H9 (cell line): ENCODE measurements around the gene ZNF235. TPM values are rescaled to one million over a fixed set of nuclear protein-coding genes. Genes with fewer than 3 reads are reported as not detected.

Experiments used
- DNase-seq: peaks from one replicate; pipeline ENCODE4 v3.0.0-alpha.2; 2017
- H2AFZ ChIP-seq: one replicate; pipeline ENCODE4 v1.6.1; 2013; ENCODE audit warnings: mild to moderate bottlenecking, low read length, control low read depth, moderate library complexity
- H2AK5ac ChIP-seq: 2 replicates; pipeline ENCODE4 v1.6.1; 2013; ENCODE audit warnings: low read length, control low read depth, mixed read lengths; ENCODE audit not compliant: insufficient read length
- H2BK120ac ChIP-seq: one replicate; pipeline ENCODE4 v1.6.1; 2013; ENCODE audit warnings: low read depth, mild to moderate bottlenecking, low read length, control low read depth, inconsistent platforms; ENCODE audit not compliant: poor library complexity, severe bottlenecking
- H2BK12ac ChIP-seq: 2 replicates; pipeline ENCODE4 v1.6.1; 2013; ENCODE audit warnings: low read length, control low read depth, mixed read lengths, low read depth; ENCODE audit not compliant: insufficient read length
- H2BK15ac ChIP-seq: 2 replicates; pipeline ENCODE4 v1.6.1; 2013; ENCODE audit warnings: low read depth, low read length, control low read depth
- H2BK20ac ChIP-seq: one replicate; pipeline ENCODE4 v1.6.1; 2013; ENCODE audit warnings: low read depth, mild to moderate bottlenecking, low read length, control low read depth, inconsistent platforms; ENCODE audit not compliant: poor library complexity, severe bottlenecking
- H2BK5ac ChIP-seq: 2 replicates; pipeline ENCODE4 v1.6.1; 2013; ENCODE audit warnings: low read length, control low read depth, mixed read lengths; ENCODE audit not compliant: insufficient read length
- H3K14ac ChIP-seq: 2 replicates; pipeline ENCODE4 v1.6.1; 2013; ENCODE audit warnings: low read length, control low read depth; ENCODE audit not compliant: insufficient read depth
- H3K18ac ChIP-seq: 2 replicates; pipeline ENCODE4 v1.6.1; 2013; ENCODE audit warnings: low read depth, mild to moderate bottlenecking, mixed read lengths, low read length, control low read depth; ENCODE audit not compliant: insufficient read length
- H3K23ac ChIP-seq: 2 replicates; pipeline ENCODE4 v1.6.1; 2013; ENCODE audit warnings: low read length, control low read depth, mixed read lengths, low read depth; ENCODE audit not compliant: insufficient read length
- H3K23me2 ChIP-seq: 2 replicates; pipeline ENCODE4 v1.6.1; 2013; ENCODE audit warnings: low read depth, mild to moderate bottlenecking, mixed read lengths, low read length, control low read depth; ENCODE audit not compliant: insufficient read length, poor library complexity, severe bottlenecking
- H3K27ac ChIP-seq: 2 replicates; pipeline ENCODE4 v1.5.1; 2013; ENCODE audit warnings: low read length, control low read depth, mixed read lengths, low read depth; ENCODE audit not compliant: insufficient read length
- H3K27me3 ChIP-seq: 2 replicates; pipeline ENCODE4 v1.6.1; 2013; ENCODE audit warnings: low read length, control low read depth, inconsistent platforms; ENCODE audit not compliant: insufficient read depth
- H3K4ac ChIP-seq: 2 replicates; pipeline ENCODE4 v1.6.1; 2013; ENCODE audit warnings: low read depth, mild to moderate bottlenecking, control low read depth, inconsistent platforms, low read length, moderate library complexity
- H3K4me1 ChIP-seq: 2 replicates; pipeline ENCODE4 v1.6.1; 2013; ENCODE audit warnings: low read length, control low read depth, inconsistent platforms; ENCODE audit not compliant: insufficient read depth
- H3K4me2 ChIP-seq: 2 replicates; pipeline ENCODE4 v1.6.1; 2013; ENCODE audit warnings: low read length, control low read depth, mixed read lengths; ENCODE audit not compliant: insufficient read length, insufficient read depth
- H3K56ac ChIP-seq: 2 replicates; pipeline ENCODE4 v1.6.1; 2013; ENCODE audit warnings: low read depth, mild to moderate bottlenecking, mixed read lengths, low read length, control low read depth; ENCODE audit not compliant: insufficient read length
- H3K79me1 ChIP-seq: 2 replicates; pipeline ENCODE4 v1.6.1; 2013; ENCODE audit warnings: low read depth, mild to moderate bottlenecking, moderate library complexity, low read length, control low read depth, inconsistent platforms; ENCODE audit not compliant: insufficient read depth, poor library complexity, severe bottlenecking
- H3K79me2 ChIP-seq: 2 replicates; pipeline ENCODE4 v1.6.1; 2013; ENCODE audit warnings: low read length, control low read depth, inconsistent platforms; ENCODE audit not compliant: insufficient read depth
- H3K9ac ChIP-seq: 2 replicates; pipeline ENCODE4 v1.6.1; 2013; ENCODE audit warnings: low read length, control low read depth, mixed read lengths; ENCODE audit not compliant: insufficient read length; ENCODE audit errors: extremely low read depth
- H3K9me3 ChIP-seq: one replicate; pipeline ENCODE4 v1.6.1; 2013; ENCODE audit warnings: low read depth, low read length, inconsistent platforms; ENCODE audit not compliant: control insufficient read depth
- H3T11ph ChIP-seq: one replicate; pipeline ENCODE4 v1.6.1; 2013; ENCODE audit warnings: mild to moderate bottlenecking, low read length, control low read depth, inconsistent platforms
- H4K20me1 ChIP-seq: one replicate; pipeline ENCODE4 v1.6.1; 2013; ENCODE audit not compliant: control insufficient read depth, insufficient read length, insufficient read depth
- H4K5ac ChIP-seq: 2 replicates; pipeline ENCODE4 v1.6.1; 2013; ENCODE audit warnings: low read depth, mild to moderate bottlenecking, mixed read lengths, low read length, control low read depth; ENCODE audit not compliant: insufficient read length
- H4K8ac ChIP-seq: replicated peaks from 2 replicates; pipeline ENCODE4 v1.6.1; 2013; ENCODE audit warnings: low read length, control low read depth, mixed read lengths, low read depth; ENCODE audit not compliant: insufficient read length
- H4K91ac ChIP-seq: 2 replicates; pipeline ENCODE4 v1.6.1; 2013; ENCODE audit warnings: low read depth, mild to moderate bottlenecking, moderate library complexity, mixed read lengths, low read length, control low read depth; ENCODE audit not compliant: insufficient read length
- H3K27ac Mint-ChIP-seq, 3 experiments: 2 replicates in 2 of 3; 3 replicates in 1 of 3; pipeline ENCODE4 v1.8.0; 2020 to 2021; ENCODE audit warnings: mixed read lengths in 3 of 3, mild to moderate bottlenecking in 1 of 3, moderate library complexity in 1 of 3
- H3K27me3 Mint-ChIP-seq: 2 replicates; pipeline ENCODE4 v1.8.0; 2021; ENCODE audit warnings: low read depth, mild to moderate bottlenecking, moderate library complexity, mixed read lengths
- H3K36me3 Mint-ChIP-seq, 3 experiments: 2 replicates in 2 of 3; 3 replicates in 1 of 3; pipeline ENCODE4 v1.8.0; 2020 to 2021; ENCODE audit warnings: low read depth in 3 of 3, mixed read lengths in 3 of 3; ENCODE audit not compliant: insufficient read depth in 1 of 3
- H3K4me1 Mint-ChIP-seq, 2 experiments: 2 replicates each; pipeline ENCODE4 v1.8.0; 2020; ENCODE audit warnings: mixed read lengths in 2 of 2
- H3K4me3 Mint-ChIP-seq, 2 experiments: 2 replicates in 1 of 2; 3 replicates in 1 of 2; pipeline ENCODE4 v1.8.0; 2020 to 2021; ENCODE audit warnings: mild to moderate bottlenecking in 2 of 2, mixed read lengths in 2 of 2, moderate library complexity in 1 of 2
- H3K9me3 Mint-ChIP-seq, 2 experiments: 2 replicates in 1 of 2; 3 replicates in 1 of 2; pipeline ENCODE4 v1.8.0; 2020; ENCODE audit warnings: mild to moderate bottlenecking in 2 of 2, mixed read lengths in 2 of 2, moderate library complexity in 1 of 2
- CTCF ChIP-seq: fragments of 200-600 bp; sonication (generic); conservative IDR thresholded peaks from 3 replicates; pipeline ENCODE4 v1.8.0; 2021; ENCODE audit warnings: antibody characterized with exemption, mild to moderate bottlenecking
- WGBS: extraction: QIAGEN DNeasy Blood & Tissue Kit; methylation state at CpG from one replicate; pipeline ENCODE4 v1.1.7; 2013; ENCODE audit warnings: missing lambda C conversion rate, low lambda C conversion rate, mixed read lengths; ENCODE audit not compliant: insufficient read length; ENCODE audit errors: extremely low coverage; 5-methylcytosine and 5-hydroxymethylcytosine counted together
- total RNA-seq: library from RNA; stranded (reverse); gene quantifications from 2 replicates; pipeline ENCODE4 v1.2.1, GENCODE V29; 2021

Gene ZNF235
- total RNA-seq, 1 experiment from 2014 or later = 6.6 TPM

- H2BK5ac ChIP-seq = no peak overlapping the region
- peak overlapping the region; percentile 92 for H3K4me2 ChIP-seq
- DNase-seq = no peak
- H3T11ph ChIP-seq = no peak overlapping the region
- no peaks in the 10 kb centered on the region; the same call in 1 of the 2 replicates for H3K79me2 ChIP-seq
- H3K23me2 ChIP-seq = peaks cover 8% of the 10 kb centered on the region
- H2BK12ac ChIP-seq = no peak overlapping the region
- no peak overlapping the region for H3K4ac ChIP-seq
- H3K14ac ChIP-seq = no peak overlapping the region
- H3K27ac Mint-ChIP-seq = 0 out of 7 replicates have a peak overlapping the region, but pooled peaks of 1 of the 3 experiments have one; percentile 86
- H3K9ac ChIP-seq = peak overlapping the region; percentile 36
- no peak overlapping the region for H3K18ac ChIP-seq
- H2AFZ ChIP-seq = no peak overlapping the region
- H4K5ac ChIP-seq = no peak overlapping the region
- H2BK20ac ChIP-seq = no peak overlapping the region
- no peaks in the 10 kb centered on the region for H3K27me3 ChIP-seq
- peaks cover 0 to 4% (median 3%) of the 10 kb centered on the region in 3 experiments; a peak in 6 of 7 replicates for H3K36me3 Mint-ChIP-seq
- no peaks in the 10 kb centered on the region for H3K27me3 Mint-ChIP-seq
- 100% methylated on average over 2 of the region's 6 CpGs for WGBS
- H3K4me1 ChIP-seq = no peaks in the 10 kb centered on the region
- no peaks in the 10 kb centered on the region for H3K79me1 ChIP-seq
- H3K9me3 ChIP-seq = no peaks in the 10 kb centered on the region
- no peak overlapping the region for H4K8ac ChIP-seq
- H3K4me1 Mint-ChIP-seq = peaks cover 7 to 8% of the 10 kb centered on the region in 2 experiments
- no peak overlapping the region for H3K56ac ChIP-seq
- no peak overlapping the region for H2BK15ac ChIP-seq
- H4K20me1 ChIP-seq = no peaks in the 10 kb centered on the region
- H3K23ac ChIP-seq = no peak overlapping the region
- H3K4me3 Mint-ChIP-seq = peak overlapping the region; percentile 72 to 80
- TF ChIP-seq CTCF = no peak
- H2BK120ac ChIP-seq = no peak overlapping the region
- H2AK5ac ChIP-seq = no peak overlapping the region
- H4K91ac ChIP-seq = no peak overlapping the region
- H3K27ac ChIP-seq = no peak overlapping the region
- peaks cover 24 to 35% of the 10 kb centered on the region in 2 experiments for H3K9me3 Mint-ChIP-seq
Measured at GRCh38 chr19:44260695-44261446, 44.0 kb downstream of the ZNF235 start.
